Activated T-cell treated with anti-CD3 and anti-CD28 coated beads for 1 hour (primary cell): Measurements from ENCODE around the gene PAGE1.
"Not testable (repeated sequence)": the region's sequence is repeated elsewhere in the genome, so short reads cannot be mapped to it uniquely, and the experiment has no call there.

Source experiments
- DNase-seq: peaks from one replicate; pipeline ENCODE4 v3.0.0-alpha.2; 2020; ENCODE audit warnings: low read depth

PAGE1 gene

DNA sequence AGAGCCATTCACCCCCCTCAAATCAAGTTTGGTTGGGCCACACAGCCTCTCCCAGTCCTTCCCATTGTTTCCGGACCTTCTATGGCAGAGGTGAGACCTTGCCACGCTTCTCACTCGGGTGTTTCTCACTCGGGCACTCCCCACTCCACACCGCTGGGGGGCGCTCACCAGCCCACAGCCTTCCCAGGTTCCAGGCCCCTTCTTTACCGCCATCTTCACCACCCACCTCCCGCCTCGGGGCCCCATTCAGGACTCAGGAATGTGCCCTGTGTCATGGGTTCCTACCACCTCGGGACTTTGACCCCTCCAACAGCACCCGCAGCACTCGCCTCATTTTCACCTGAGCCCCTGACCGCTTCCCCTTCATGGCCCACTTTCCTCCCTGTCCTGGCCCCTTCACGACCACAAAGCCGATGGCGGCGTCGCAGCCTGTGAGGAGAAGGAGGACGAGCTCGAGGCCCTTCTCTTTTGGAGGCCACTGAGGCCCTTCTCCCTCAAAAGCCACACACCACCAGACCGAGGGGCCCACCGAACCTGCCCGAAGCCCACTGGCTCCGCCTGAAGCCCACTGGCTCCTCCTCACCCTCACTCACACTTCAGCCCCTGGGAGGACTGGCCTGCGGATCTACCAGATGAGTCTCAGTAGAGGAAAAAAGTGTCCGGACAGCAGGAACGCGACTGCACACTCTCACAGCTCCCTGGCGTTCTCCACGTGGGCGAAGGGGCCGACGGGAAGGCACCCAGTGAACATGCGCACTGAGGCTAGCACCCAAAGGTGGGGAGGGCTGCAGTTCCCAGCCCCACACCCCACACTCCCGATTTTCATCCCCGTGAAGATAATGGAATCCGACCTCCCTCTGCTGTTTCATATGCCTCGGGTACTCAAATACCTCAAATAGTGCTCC lies at the start of gene PAGE1:
Gene PAGE1 (minus strand): TSS at position 709 of the 905 bp plus-strand sequence. CDS start 1,214 bp downstream, outside the sequence.
- DNase-seq = no peak

- not testable (repeated sequence) for DNase-seq
Measured at GRCh38 chrX:49741501-49741900, 45.7 kb upstream of the PAGE1 start.

GRCh38 chrX:49727847-49728246 lies 32.1 kb upstream of the PAGE1 start:
- no peak for DNase-seq

- no peak for DNase-seq
Measured at GRCh38 chrX:49726966-49727365, 31.2 kb upstream of the PAGE1 start.

DNA sequence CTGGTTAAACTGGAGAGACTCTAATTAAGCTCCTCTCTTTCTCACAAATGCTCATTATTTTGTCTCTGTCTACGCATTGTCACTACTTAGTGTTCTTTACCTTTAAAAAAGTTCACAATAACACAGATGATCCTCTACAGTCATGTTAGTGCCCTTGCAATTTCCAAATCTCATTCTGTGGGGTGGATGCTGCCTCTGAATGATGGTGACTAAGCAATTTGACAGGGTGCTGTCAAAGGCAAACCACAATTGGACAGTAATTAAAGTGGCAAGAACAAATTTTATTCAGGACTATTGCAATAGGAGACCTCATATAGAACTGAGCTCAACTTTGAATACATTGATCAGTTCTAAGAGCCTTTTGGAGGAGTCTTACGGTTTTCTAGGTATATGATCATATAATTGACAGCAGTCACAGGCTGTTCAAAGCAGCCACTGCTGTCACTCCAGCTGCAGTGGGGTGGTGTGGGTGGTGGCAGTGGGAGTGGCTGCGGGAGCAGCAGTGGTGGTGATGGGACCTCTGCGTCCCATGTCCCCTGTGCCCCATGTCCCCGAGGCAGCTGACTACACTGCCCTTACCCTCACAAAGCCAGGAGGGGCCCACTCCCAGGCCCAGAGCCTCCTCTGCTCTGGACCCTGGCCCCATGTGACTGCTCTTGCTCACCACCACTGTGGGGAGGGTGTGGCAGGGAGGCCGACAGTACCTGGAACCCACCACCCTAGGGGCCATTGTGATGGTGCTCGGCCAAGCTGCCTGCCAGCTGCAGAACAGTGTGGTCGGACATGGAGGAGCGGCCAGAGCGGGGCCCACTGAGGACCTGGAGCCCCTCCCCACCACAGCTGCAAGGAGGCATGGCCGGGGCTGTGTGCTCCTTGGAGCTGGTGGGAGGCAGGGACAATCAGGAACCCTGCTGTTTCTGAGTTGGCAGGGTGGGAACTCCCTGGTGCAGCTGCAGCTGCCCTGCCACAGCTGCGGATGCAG lies 30.4 kb upstream of the PAGE1 start:
- no peak for DNase-seq

- no peak for DNase-seq
Measured at GRCh38 chrX:49725401-49725800, 29.6 kb upstream of the PAGE1 start.

DNA sequence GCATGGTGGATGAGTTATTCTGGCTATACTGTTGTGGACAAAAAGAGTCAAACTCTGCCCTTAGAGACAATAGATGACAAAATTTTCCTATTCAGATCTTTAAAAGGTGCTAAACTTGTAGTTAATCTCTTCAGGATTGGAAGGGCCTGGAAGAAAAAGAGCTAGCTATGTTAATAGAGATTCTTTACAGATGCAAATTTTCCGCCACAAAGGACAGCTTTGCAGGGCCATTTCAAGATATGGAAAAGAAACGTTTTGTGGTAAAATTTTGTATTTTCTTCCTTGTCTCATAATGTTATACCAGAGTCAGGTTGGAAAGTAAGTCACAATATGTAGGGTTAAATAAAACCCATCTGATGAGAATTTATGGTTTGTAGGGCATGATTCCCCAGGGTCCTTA lies 24.3 kb upstream of the PAGE1 start:
- DNase-seq = not testable (repeated sequence)

DNA sequence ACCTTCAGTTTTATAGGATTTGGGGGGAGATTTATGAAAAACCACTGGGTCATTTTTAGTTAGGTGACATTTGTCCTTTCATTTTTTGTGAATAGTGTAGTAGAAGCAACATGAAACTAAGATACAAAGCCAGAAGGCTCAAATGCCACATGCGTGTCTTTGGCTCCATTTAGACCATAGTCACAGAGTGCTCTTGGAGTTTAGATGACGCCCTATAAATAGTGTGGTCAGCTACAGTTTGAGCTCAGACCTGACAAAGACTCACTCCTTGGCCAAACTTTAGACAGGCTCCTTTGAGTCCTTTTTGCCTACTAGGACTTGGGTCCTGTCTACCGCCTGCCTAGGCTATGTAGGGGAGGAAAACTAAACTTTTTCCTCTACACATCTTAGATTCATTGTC lies 16.8 kb upstream of the PAGE1 start:
- no peak for DNase-seq

GRCh38 chrX:49710744-49711319 lies 15.0 kb upstream of the PAGE1 start:
- DNase-seq = no peak

DNA sequence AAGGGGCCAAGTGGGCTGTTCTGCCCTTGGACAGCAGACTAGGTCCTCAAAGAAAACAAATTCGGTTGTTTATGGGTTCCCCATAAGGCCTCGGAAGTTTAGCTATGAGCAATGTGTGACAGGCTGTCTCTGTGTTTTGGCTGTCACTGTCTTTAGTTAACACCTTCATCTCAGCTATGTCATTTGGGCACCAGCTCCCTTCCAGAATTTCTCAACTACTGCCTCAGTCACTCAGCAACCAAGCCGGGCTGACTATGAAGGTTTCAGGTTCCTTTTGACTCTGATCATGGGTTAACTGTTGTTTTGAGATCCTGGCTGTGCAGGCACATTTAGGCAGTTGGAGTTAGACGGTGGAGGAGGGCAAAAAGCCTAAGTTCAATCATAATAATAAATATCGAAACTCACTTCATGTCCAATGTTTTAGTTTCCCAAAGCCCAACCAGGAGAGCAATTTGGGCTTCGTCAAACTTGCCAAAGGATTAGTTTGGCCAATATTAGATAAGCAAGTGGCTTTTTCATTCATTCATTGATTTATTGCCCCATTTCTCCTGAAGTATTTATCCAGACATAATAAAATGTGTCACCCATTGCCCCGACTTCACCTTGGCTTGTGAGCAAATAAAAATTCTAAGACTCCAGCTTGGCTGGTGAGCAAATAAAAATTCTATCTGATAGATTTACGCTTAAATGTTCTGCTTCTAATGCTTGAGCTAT lies 9.1 kb upstream of the PAGE1 start:
- DNase-seq = no peak

- DNase-seq = no peak
Measured at GRCh38 chrX:49701933-49702332, 6.1 kb upstream of the PAGE1 start.

GRCh38 chrX:49701323-49701722 lies 5.5 kb upstream of the PAGE1 start:
- DNase-seq = no peak

DNA sequence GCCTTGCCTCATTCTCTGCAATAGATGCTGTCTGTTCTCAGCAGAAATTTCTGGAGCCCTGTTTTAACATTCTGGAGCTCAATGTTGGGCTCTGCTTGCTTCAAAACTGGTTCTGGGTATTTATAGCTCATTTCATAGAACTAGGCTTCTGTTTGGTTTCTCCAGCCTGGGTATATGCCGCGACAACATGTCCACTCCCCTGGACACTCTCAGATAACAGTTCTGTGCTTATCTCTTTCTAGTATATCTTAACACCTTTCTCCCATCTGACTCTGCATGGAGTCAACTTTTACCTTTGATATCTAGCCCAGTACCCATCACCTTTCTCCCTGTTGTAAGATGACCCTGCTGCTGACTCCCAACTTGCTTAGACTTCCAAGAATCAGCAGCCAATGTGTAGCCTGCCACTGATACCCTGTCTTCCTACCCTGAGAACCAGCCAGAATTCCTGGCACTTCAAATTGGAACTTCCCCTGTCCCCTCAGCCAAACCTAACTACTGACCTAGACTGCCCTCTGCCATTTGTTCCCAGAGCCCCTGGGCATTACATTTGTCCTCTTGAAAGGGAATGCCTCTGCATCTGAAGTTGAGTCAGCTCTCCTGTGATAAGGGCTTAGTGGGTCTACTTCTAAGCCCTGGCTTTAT lies 20.6 kb downstream of the PAGE1 start:
- no peak for DNase-seq

DNA sequence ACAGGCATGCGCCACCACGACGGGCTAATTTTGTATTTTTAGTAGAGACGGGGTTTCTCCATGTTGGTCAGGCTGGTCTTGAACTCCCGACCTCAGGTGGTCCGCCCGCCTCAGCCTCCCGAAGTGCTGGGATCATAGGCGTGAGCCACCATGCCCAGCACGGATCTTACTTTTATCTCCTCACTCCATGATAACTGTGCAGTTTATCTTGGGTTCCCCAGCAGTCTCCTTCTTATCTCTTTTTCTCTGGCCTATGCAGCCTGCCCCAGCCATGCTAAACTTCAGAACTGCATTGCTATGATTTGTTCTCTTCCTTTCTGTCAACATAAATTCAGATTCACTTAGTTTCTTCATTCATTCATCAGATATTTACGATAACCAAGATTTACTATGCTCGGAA lies 22.4 kb downstream of the PAGE1 start:
- DNase-seq = no peak

DNA sequence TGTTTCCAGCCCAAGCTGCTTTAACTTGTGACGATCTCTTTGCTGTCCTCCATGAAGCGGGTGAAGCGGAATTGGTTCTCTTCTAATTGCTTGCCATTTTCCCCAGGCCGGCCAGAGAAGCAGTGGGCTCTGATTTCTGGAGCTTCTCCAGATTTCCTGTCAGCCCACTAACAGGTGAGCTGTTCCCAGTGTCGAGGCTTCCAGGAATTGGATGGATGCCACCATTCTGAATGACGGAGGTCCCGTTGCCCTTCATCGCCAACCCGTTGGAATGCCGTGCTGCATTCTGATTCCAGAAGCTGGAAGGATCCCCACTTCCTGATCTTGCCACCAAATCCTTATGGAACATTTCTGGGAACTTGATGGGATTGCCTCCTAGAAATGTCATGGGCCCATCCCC lies 31.0 kb downstream of the PAGE1 start:
- DNase-seq = no peak

DNA sequence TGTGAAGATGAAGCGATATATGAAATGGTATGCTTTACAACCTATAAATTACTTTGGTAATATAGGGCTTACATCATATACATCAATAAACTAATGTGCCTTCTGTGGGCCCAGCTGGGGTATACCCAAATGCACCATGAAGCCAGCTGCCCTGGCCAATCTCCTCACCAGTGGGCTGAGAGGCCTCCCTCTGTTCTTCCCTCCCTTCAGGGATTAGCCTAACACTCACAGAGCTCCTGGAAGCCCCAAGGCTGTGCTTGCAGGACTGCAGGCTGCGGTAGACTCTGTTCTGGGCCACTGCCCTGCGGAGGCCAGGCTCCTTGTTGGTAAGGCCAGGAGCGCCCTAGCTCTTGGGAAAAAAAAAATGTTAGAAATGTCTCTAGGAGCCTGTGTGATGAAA lies 33.9 kb downstream of the PAGE1 start:
- DNase-seq = no peak

DNA sequence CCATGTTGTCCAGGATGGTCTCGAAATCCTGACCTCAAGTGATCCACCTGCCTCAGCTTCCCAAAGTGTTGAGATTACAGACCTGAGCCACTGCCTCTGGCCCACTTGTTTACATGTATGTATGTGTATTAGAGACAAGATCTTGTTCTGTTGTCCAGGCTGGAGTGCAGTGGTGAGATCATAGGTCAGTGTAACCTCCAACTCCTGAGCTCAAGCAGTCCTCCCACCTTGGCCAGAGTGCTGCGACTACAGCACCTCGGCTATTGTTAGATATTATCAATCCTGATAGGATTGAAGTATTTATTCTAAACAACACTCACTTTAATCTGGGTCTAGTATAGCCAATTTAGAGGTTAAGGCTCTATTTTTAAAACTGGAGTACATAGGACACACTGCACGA lies 36.0 kb downstream of the PAGE1 start:
- DNase-seq = no peak

- no peak for DNase-seq
Measured at GRCh38 chrX:49656533-49656932, 39.3 kb downstream of the PAGE1 start.

- no peak for DNase-seq
Measured at GRCh38 chrX:49644991-49645637, 50.7 kb downstream of the PAGE1 start.
